ENCODE data around the gene KCTD20. TPM values are rescaled to one million over a fixed set of nuclear protein-coding genes. Genes with fewer than 3 reads are reported as not detected.
A peak's percentile ranks its signal among the peaks of the same experiment; 100 is the strongest.

Gene KCTD20
- total and polyA plus RNA-seq, 9 of the 15 experiments (the other 6 are each of a cell fraction or from before 2014, with no cell fraction given) = 28.9 to 160 (median 70.6) TPM

DNA sequence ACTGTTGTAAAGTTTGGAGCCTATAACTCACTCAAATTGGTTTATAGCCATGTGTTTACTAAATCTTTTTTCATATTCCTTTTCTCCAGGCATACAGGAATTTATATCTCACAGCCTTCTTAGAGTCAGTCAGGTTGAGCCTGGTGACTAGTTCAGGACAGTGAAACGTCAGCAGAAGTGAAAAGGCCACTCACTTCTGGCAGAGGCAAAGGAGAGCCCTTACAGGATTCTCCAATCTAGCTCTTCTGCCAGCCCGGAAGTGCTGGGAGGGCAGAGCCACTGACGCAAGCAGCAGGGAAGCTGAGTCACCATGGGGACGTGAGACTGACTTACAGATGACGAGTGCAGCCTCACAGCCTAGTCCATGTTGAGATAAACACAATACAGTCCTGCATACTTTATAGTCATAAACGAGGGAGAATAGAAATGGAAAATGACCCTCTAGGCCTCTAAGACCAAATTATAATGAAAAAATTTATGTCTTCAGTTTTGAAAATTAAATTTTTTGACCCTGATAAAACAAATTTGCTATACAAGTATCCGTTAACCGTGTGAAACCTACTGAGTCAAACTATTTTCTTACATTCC, 1.4 kb upstream of the KCTD20 start (continued):
- TF ChIP-seq, protein P1, sequence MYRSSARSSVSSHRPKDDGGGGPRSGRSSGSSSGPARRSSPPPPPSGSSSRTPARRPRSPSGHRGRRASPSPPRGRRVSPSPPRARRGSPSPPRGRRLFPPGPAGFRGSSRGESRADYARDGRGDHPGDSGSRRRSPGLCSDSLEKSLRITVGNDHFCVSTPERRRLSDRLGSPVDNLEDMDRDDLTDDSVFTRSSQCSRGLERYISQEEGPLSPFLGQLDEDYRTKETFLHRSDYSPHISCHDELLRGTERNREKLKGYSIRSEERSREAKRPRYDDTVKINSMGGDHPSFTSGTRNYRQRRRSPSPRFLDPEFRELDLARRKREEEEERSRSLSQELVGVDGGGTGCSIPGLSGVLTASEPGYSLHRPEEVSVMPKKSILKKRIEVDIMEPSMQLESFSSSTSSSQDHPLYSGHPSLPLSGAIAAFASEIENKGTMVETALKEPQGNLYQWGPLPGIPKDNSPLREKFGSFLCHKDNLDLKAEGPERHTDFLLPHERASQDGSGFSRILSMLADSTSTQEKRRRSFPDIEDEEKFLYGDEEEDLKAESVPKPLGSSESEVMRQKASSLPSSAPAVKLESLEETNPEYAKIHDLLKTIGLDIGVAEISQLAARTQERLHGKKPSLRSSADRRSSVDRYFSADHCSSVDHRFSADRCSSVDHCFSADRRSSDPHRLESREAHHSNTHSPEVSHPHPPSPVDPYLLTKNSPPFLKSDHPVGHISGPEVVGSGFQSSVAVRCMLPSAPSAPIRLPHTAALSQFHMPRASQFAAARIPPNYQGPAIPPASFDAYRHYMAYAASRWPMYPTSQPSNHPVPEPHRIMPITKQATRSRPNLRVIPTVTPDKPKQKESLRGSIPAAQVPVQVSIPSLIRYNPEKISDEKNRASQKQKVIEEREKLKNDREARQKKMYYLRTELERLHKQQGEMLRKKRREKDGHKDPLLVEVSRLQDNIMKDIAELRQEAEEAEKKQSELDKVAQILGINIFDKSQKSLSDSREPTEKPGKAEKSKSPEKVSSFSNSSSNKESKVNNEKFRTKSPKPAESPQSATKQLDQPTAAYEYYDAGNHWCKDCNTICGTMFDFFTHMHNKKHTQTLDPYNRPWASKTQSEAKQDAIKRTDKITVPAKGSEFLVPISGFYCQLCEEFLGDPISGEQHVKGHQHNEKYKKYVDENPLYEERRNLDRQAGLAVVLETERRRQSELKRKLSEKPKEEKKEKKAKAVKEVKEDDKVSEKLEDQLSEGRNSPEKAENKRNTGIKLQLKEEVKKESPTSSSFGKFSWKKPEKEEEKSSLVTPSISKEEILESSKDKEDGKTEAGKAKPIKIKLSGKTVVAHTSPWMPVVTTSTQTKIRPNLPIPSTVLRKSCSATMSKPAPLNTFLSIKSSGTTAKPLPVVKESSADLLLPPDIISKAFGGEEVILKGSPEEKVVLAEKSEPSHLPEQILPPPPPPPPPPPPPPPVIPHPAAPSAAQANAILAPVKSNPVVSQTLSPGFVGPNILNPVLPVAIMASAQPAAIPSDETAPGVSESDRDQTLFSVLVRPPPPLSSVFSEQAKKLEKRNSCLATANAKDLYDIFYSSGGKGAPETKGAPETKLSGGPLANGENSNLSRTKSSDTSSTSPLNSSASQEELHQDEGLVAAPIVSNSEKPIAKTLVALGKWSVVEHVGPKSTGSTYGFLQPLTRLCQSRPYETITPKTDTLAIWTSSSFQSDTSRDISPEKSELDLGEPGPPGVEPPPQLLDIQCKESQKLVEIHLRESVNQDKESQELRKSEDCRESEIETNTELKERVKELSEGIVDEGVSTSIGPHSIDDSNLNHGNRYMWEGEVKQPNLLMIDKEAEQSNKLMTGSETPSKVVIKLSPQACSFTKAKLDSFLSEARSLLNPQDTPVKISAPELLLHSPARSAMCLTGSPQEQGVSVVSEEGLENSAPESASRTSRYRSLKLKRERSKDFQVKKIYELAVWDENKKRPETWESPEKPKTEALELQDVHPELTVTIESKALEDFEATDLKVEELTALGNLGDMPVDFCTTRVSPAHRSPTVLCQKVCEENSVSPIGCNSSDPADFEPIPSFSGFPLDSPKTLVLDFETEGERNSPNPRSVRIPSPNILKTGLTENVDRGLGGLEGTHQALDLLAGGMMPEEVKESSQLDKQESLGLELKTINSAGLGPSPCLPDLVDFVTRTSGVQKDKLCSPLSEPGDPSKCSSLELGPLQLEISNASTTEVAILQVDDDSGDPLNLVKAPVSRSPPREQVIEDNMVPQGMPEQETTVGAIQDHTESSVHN (IDR thresholded peaks at IDR 0.05; ENCODE audit: borderline replicate concordance in 1 of 2, low read depth in 1 of 2) = peak in 1 of 2 experiments; percentile 87; a peak in 2 of 4 replicates
- TF ChIP-seq POLR2A (conservative IDR thresholded peaks at IDR 0.05) (peak; percentile 86), NR2C2 (CRISPR knock-in tag; IDR thresholded peaks at IDR 0.05) (no peak), NR2C2 (tag; IDR thresholded peaks at IDR 0.05) (peak; percentile 56; the same call in 1 of the 2 replicates), NCOA1 (IDR thresholded peaks at IDR 0.05; ENCODE audit: low read depth) (peak; percentile 90), PRMT5 (CRISPR knock-in tag; IDR thresholded peaks at IDR 0.05) (no peak), ZNF124 (CRISPR knock-in tag; IDR thresholded peaks at IDR 0.05) (no peak), RBM39 (optimal IDR thresholded peaks at IDR 0.05; ENCODE audit: low read depth, low read length) (no peak), CHD1 (IDR thresholded peaks at IDR 0.05; ENCODE audit: low read length) (no peak), RB1 (IDR thresholded peaks at IDR 0.05; ENCODE audit: low read depth) (no peak), EZH2 (IDR thresholded peaks at IDR 0.05; ENCODE audit: borderline replicate concordance, low read depth, low read length) (no peak)
- TF ChIP-seq, protein P2, sequence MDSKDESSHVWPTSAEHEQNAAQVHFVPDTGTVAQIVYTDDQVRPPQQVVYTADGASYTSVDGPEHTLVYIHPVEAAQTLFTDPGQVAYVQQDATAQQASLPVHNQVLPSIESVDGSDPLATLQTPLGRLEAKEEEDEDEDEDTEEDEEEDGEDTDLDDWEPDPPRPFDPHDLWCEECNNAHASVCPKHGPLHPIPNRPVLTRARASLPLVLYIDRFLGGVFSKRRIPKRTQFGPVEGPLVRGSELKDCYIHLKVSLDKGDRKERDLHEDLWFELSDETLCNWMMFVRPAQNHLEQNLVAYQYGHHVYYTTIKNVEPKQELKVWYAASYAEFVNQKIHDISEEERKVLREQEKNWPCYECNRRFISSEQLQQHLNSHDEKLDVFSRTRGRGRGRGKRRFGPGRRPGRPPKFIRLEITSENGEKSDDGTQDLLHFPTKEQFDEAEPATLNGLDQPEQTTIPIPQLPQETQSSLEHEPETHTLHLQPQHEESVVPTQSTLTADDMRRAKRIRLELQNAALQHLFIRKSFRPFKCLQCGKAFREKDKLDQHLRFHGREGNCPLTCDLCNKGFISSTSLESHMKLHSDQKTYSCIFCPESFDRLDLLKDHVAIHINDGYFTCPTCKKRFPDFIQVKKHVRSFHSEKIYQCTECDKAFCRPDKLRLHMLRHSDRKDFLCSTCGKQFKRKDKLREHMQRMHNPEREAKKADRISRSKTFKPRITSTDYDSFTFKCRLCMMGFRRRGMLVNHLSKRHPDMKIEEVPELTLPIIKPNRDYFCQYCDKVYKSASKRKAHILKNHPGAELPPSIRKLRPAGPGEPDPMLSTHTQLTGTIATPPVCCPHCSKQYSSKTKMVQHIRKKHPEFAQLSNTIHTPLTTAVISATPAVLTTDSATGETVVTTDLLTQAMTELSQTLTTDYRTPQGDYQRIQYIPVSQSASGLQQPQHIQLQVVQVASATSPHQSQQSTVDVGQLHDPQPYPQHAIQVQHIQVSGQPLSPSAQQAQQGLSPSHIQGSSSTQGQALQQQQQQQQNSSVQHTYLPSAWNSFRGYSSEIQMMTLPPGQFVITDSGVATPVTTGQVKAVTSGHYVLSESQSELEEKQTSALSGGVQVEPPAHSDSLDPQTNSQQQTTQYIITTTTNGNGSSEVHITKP (IDR thresholded peaks at IDR 0.05; ENCODE audit: partially characterized antibody) = peak; percentile 74
- TF ChIP-seq, protein P3, sequence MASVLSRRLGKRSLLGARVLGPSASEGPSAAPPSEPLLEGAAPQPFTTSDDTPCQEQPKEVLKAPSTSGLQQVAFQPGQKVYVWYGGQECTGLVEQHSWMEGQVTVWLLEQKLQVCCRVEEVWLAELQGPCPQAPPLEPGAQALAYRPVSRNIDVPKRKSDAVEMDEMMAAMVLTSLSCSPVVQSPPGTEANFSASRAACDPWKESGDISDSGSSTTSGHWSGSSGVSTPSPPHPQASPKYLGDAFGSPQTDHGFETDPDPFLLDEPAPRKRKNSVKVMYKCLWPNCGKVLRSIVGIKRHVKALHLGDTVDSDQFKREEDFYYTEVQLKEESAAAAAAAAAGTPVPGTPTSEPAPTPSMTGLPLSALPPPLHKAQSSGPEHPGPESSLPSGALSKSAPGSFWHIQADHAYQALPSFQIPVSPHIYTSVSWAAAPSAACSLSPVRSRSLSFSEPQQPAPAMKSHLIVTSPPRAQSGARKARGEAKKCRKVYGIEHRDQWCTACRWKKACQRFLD (CRISPR knock-in tag; IDR thresholded peaks at IDR 0.05) = peak; percentile 24; the same call in 1 of the 2 replicates
